WTC11 (cell line): Measurements from ENCODE around the gene RAB6A. TPM values are rescaled to one million over a fixed set of nuclear protein-coding genes. Genes with fewer than 3 reads are reported as not detected.
"Not testable (repeated sequence)": the region's sequence is repeated elsewhere in the genome, so short reads cannot be mapped to it uniquely, and the experiment has no call there.

Experiments used
- ATAC-seq: fragments of 200-7000 bp; cut with Tn5 transposase; 2 replicates; pipeline ENCODE4 v1.10.0; 2021; ENCODE audit warnings: mild to moderate bottlenecking, moderate library complexity
- CTCF ChIA-PET: fragments of 300-600 bp; sonication (Branson Sonifier 250); formaldehyde crosslinking; loops from one replicate; lab custom pipeline; 2021; ENCODE audit warnings: antibody characterized with exemption; lab: Charles Lee
- POLR2A ChIA-PET: fragments of 350-600 bp; sonication (Branson Sonifier 250); formaldehyde crosslinking; loops from one replicate; lab custom pipeline; 2021; ENCODE audit warnings: antibody characterized with exemption; lab: Charles Lee
- DNase-seq: peaks from one replicate; pipeline ENCODE4 v3.0.0; 2021; ENCODE audit warnings: low spot score
- H3K27ac Mint-ChIP-seq: 2 replicates; pipeline ENCODE4 v1.8.0; 2021; ENCODE audit warnings: mixed read lengths
- H3K27me3 Mint-ChIP-seq: 2 replicates; pipeline ENCODE4 v1.8.0; 2021; ENCODE audit warnings: low read depth, mild to moderate bottlenecking, moderate library complexity, mixed read lengths
- H3K36me3 Mint-ChIP-seq: 2 replicates; pipeline ENCODE4 v1.8.0; 2021; ENCODE audit warnings: mixed read lengths
- H3K4me1 Mint-ChIP-seq: 2 replicates; pipeline ENCODE4 v1.8.0; 2022; ENCODE audit warnings: mixed read lengths
- H3K4me3 Mint-ChIP-seq: 2 replicates; pipeline ENCODE4 v1.8.0; 2021; ENCODE audit warnings: mild to moderate bottlenecking, moderate library complexity, mixed read lengths
- H3K9me3 Mint-ChIP-seq: 2 replicates; pipeline ENCODE4 v1.8.0; 2021; ENCODE audit warnings: mixed read lengths
- FOXJ3 ChIP-seq: sonication (generic); formaldehyde crosslinking; IDR thresholded peaks from 2 replicates; pipeline ENCODE4 v1.9.0; 2021; ENCODE audit warnings: missing genetic modification reagents, mild to moderate bottlenecking, borderline replicate concordance
- GABPB1 ChIP-seq: sonication (generic); formaldehyde crosslinking; IDR thresholded peaks from 2 replicates; pipeline ENCODE4 v1.8.1; 2023; ENCODE audit warnings: mild to moderate bottlenecking, missing genetic modification reagents
- GTF2I ChIP-seq: fragments of 250-450 bp; sonication (Bioruptor Pico); conservative IDR thresholded peaks from 2 replicates; pipeline ENCODE4 v1.4.0; 2021; ENCODE audit warnings: mild to moderate bottlenecking
- HMGA2 ChIP-seq: fragments of 250-450 bp; sonication (Bioruptor Pico); IDR thresholded peaks from 2 replicates; pipeline ENCODE4 v1.4.0; 2021; ENCODE audit warnings: mild to moderate bottlenecking, moderate library complexity
- IRF2 ChIP-seq: sonication (generic); formaldehyde crosslinking; IDR thresholded peaks from 2 replicates; pipeline ENCODE4 v1.8.0; 2022; ENCODE audit warnings: low read depth, missing genetic modification reagents, borderline replicate concordance
- NR3C1 ChIP-seq: sonication (generic); formaldehyde crosslinking; conservative IDR thresholded peaks from 2 replicates; pipeline ENCODE4 v1.8.1; 2023; ENCODE audit warnings: low read depth, mild to moderate bottlenecking, missing genetic modification reagents
- OVOL2 ChIP-seq: fragments of 250-450 bp; sonication (Bioruptor Pico); IDR thresholded peaks from 2 replicates; pipeline ENCODE4 v1.9.0; 2021; ENCODE audit warnings: mild to moderate bottlenecking, borderline replicate concordance
- SP1 ChIP-seq: sonication (generic); formaldehyde crosslinking; conservative IDR thresholded peaks from 2 replicates; pipeline ENCODE4 v1.8.1; 2022; ENCODE audit warnings: missing genetic modification reagents
- ZNF219 ChIP-seq: sonication (generic); formaldehyde crosslinking; IDR thresholded peaks from 2 replicates; pipeline ENCODE4 v1.8.0; 2023; ENCODE audit warnings: missing genetic modification reagents, mild to moderate bottlenecking, borderline replicate concordance
- ZNF263 ChIP-seq: sonication (generic); formaldehyde crosslinking; IDR thresholded peaks from 2 replicates; pipeline ENCODE4 v1.8.1; 2022; ENCODE audit warnings: low read depth, mild to moderate bottlenecking, moderate library complexity, missing genetic modification reagents
- total RNA-seq: library from RNA; stranded (reverse); gene quantifications from 3 replicates; pipeline ENCODE4 v1.2.3, GENCODE V29; 2021
- TF ChIP-seq, protein P1 (sequence below): fragments of 250-450 bp; sonication (Bioruptor Pico); IDR thresholded peaks from 2 replicates; pipeline ENCODE4 v1.9.0; 2021; ENCODE audit warnings: mild to moderate bottlenecking
- TF ChIP-seq, protein P2 (sequence below): fragments of 250-450 bp; sonication (Bioruptor Pico); IDR thresholded peaks from 2 replicates; pipeline ENCODE4 v1.9.0; 2021; ENCODE audit warnings: mild to moderate bottlenecking
- TF ChIP-seq, protein P3 (sequence below): sonication (generic); formaldehyde crosslinking; IDR thresholded peaks from 2 replicates; pipeline ENCODE4 v1.8.0; 2023; ENCODE audit warnings: missing genetic modification reagents
- TF ChIP-seq, protein P4 (sequence below): sonication (generic); formaldehyde crosslinking; IDR thresholded peaks from 2 replicates; pipeline ENCODE4 v1.8.1; 2022; ENCODE audit warnings: mild to moderate bottlenecking, moderate library complexity, missing genetic modification reagents

Gene RAB6A
- total RNA-seq, 1 experiment from 2014 or later = 107 TPM

DNA sequence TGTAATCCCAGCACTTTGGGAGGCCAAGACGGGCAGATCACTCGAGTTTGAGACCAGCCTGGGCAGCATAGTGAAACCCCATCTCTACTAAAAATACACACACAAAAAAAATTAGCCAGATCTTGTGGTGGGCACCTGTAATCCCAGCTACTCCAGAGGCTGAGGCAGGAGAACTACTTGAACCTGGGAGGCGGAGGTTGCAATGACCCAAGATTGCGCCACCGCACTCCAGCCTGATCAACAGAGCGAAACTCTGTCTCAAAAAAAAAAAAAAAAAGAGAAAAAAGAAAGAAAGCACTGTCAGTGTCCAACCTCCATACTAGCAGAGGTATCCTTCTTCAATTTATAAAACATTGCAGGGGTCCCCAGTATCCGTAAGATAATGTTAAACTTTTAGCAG, 17.8 kb downstream of the RAB6A start (continued):
- no peak for TF ChIP-seq IRF2 (CRISPR knock-in tag)

DNA sequence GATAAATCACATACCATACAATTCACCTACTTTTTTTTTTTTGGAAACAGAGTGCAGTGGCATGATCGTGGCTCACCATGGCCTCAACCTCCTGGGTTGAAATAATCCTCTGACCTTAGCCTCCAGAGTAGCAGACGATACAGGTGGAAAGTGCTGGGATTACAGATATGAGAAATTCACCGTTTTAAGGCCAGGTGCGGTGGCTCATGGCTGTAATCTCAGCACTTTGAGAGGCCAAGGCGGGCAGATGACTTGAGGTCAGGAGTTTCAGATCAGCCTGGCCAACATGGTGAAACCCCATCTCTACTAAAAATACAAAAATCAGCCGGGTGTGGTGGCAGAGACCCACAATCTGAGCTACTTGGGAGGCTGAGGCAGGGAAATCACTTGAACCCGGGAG, 24.9 kb downstream of the RAB6A start:
- H3K27ac Mint-ChIP-seq, DNase-seq, H3K4me1 Mint-ChIP-seq, H3K4me3 Mint-ChIP-seq, CTCF ChIA-PET, ATAC-seq, H3K27me3 Mint-ChIP-seq: not testable (repeated sequence)
- POLR2A ChIA-PET = interaction anchor here (1.0 kb wide), 1 partner anchor 25 kb away, joined by 4 read pairs; the partner anchor contains the start of gene RAB6A
- Mint-ChIP-seq H3K9me3 (peaks cover 13% of the 10 kb centered on the region), H3K36me3 (peaks cover 25% of the 10 kb centered on the region)

DNA sequence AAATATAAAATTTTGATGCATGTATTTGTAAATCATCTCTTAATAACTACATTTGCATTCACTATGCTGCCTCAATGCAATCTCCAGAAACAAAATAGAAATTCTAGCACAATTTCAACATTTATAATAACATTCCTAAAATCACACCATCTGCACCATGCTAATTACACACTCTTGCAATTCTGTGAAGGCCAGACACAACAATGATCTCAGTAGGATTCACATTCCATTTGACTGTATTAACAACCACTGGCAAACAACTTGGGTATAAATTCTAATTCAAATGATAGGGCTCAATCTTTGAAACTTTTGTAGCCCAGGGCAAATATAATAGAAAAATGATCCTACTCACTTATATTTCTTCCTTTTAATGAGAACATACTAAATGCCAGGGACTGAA, 25.9 kb downstream of the RAB6A start:
- ATAC-seq (no peak), DNase-seq (no peak)
- no peaks in the 10 kb centered on the region for H3K27me3 Mint-ChIP-seq
- H3K27ac Mint-ChIP-seq = no peak overlapping the region
- H3K4me3 Mint-ChIP-seq = no peak overlapping the region
- H3K4me1 Mint-ChIP-seq = peaks cover 7% of the 10 kb centered on the region
- POLR2A ChIA-PET = interaction anchor here (1.0 kb wide), 1 partner anchor 26 kb away, joined by 4 read pairs; the partner anchor contains the start of gene RAB6A
- TF ChIP-seq GABPB1 (CRISPR knock-in tag) = no peak
- no peak for TF ChIP-seq HMGA2
- TF ChIP-seq, protein P1, sequence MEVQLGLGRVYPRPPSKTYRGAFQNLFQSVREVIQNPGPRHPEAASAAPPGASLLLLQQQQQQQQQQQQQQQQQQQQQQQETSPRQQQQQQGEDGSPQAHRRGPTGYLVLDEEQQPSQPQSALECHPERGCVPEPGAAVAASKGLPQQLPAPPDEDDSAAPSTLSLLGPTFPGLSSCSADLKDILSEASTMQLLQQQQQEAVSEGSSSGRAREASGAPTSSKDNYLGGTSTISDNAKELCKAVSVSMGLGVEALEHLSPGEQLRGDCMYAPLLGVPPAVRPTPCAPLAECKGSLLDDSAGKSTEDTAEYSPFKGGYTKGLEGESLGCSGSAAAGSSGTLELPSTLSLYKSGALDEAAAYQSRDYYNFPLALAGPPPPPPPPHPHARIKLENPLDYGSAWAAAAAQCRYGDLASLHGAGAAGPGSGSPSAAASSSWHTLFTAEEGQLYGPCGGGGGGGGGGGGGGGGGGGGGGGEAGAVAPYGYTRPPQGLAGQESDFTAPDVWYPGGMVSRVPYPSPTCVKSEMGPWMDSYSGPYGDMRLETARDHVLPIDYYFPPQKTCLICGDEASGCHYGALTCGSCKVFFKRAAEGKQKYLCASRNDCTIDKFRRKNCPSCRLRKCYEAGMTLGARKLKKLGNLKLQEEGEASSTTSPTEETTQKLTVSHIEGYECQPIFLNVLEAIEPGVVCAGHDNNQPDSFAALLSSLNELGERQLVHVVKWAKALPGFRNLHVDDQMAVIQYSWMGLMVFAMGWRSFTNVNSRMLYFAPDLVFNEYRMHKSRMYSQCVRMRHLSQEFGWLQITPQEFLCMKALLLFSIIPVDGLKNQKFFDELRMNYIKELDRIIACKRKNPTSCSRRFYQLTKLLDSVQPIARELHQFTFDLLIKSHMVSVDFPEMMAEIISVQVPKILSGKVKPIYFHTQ = no peak
- no peak for TF ChIP-seq SP1 (CRISPR knock-in tag)
- TF ChIP-seq, protein P2, sequence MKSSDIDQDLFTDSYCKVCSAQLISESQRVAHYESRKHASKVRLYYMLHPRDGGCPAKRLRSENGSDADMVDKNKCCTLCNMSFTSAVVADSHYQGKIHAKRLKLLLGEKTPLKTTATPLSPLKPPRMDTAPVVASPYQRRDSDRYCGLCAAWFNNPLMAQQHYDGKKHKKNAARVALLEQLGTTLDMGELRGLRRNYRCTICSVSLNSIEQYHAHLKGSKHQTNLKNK (CRISPR knock-in tag) = no peak
- TF ChIP-seq GTF2I (CRISPR knock-in tag) = no peak
- TF ChIP-seq NR3C1 (CRISPR knock-in tag) = no peak
- no peak for TF ChIP-seq ZNF219 (CRISPR knock-in tag)
- TF ChIP-seq, protein P3, sequence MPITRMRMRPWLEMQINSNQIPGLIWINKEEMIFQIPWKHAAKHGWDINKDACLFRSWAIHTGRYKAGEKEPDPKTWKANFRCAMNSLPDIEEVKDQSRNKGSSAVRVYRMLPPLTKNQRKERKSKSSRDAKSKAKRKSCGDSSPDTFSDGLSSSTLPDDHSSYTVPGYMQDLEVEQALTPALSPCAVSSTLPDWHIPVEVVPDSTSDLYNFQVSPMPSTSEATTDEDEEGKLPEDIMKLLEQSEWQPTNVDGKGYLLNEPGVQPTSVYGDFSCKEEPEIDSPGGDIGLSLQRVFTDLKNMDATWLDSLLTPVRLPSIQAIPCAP (CRISPR knock-in tag) = no peak
- TF ChIP-seq FOXJ3 (CRISPR knock-in tag) = no peak
- TF ChIP-seq ZNF263 (CRISPR knock-in tag) = no peak
- no peak for TF ChIP-seq OVOL2
- TF ChIP-seq, protein P4, sequence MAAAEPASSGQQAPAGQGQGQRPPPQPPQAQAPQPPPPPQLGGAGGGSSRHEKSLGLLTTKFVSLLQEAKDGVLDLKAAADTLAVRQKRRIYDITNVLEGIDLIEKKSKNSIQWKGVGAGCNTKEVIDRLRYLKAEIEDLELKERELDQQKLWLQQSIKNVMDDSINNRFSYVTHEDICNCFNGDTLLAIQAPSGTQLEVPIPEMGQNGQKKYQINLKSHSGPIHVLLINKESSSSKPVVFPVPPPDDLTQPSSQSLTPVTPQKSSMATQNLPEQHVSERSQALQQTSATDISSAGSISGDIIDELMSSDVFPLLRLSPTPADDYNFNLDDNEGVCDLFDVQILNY (CRISPR knock-in tag) = no peak
- TF ChIP-seq, all 79 proteins: peak for 0
- CTCF ChIA-PET = no interaction called here
- H3K9me3 Mint-ChIP-seq = peaks cover 13% of the 10 kb centered on the region
- peaks cover 25% of the 10 kb centered on the region for H3K36me3 Mint-ChIP-seq

DNA sequence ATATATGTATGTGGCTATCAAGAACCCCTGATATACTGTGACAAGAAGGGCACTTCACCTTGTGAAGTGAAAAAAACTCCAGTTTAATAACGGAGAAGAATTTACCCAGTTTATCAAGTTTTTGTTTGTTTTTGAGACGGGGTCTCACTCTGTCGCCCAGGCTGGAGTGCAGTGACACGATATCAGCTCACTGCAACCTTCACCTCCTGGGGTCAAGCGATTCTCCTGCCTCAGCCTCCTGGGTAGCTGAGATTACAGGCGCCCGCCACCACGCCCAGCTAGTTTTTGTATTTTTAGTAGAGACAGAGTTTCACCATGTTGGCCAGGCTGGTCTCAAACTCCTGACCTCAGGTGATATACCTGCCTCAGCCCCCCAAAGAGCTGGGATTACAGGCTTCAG, 26.9 kb downstream of the RAB6A start:
- Mint-ChIP-seq H3K9me3 (peaks cover 13% of the 10 kb centered on the region), H3K36me3 (peaks cover 28% of the 10 kb centered on the region)
- H3K27ac Mint-ChIP-seq, POLR2A ChIA-PET, H3K27me3 Mint-ChIP-seq, CTCF ChIA-PET, H3K4me1 Mint-ChIP-seq, DNase-seq, H3K4me3 Mint-ChIP-seq, ATAC-seq: not testable (repeated sequence)

DNA sequence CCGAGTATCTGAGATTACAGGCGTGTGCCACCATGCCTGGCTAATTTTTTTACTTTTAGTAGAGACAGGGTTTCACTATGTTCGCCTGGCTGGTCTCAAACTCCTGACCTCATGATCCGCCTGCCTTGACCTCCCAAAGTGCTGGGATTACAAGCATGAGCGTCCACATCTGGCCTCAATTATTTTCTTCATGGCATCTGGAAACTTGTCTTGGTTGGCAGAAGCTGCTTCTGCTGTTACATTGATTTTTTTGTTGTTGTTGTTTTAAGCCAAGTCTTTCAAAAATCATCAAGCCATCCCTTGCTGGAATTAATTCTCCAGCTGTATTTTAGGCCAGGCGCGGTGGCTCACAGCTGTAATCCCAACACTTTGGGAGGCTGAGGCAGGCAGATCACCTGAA, 27.9 kb downstream of the RAB6A start:
- POLR2A ChIA-PET = interaction anchor here (0.7 kb wide), 1 partner anchor 198 kb away, joined by 4 read pairs; no protein-coding TSS in a partner anchor
- Mint-ChIP-seq H3K9me3 (peaks cover 13% of the 10 kb centered on the region), H3K36me3 (peaks cover 31% of the 10 kb centered on the region)
- ATAC-seq, H3K27ac Mint-ChIP-seq, H3K4me1 Mint-ChIP-seq, H3K4me3 Mint-ChIP-seq, H3K27me3 Mint-ChIP-seq, DNase-seq: not testable (repeated sequence)
- CTCF ChIA-PET = interaction anchor here (1.0 kb wide), 1 partner anchor 198 kb away, joined by 3 read pairs; no protein-coding TSS in a partner anchor
